ENCODE measurements around the gene SPRED2. TPM values are rescaled to one million over a fixed set of nuclear protein-coding genes. Genes with fewer than 3 reads are reported as not detected.

The SPRED2 gene
- total and polyA plus RNA-seq, 8 donors: 31.5 to 47.1 (median 40.4) TPM

GRCh38 chr2:65403529-65403915 lies 28.9 kb downstream of the SPRED2 start:
- Histone ChIP-seq H3K9me3 (no peaks in the 10 kb centered on the region), H3K27me3 (no peaks in the 10 kb centered on the region), H3K4me3 (no peak overlapping the region), H3K4me1 (peaks cover 14 to 29% of the 10 kb centered on the region in 2 donors), H3K36me3 (no peaks in the 10 kb centered on the region), H3K27ac (no peak overlapping the region)
- no peak for DNase-seq
- intact Hi-C loops (cut with DNase I): no loop called here
- TF ChIP-seq CTCF (IDR thresholded peaks at IDR 0.05): no peak
- ATAC-seq: no peak

GRCh38 chr2:65402780-65403528 lies 29.4 kb downstream of the SPRED2 start:
- DNase-seq (no peak), ATAC-seq (no peak)
- Histone ChIP-seq H3K4me3 (no peak overlapping the region), H3K36me3 (no peaks in the 10 kb centered on the region), H3K4me1 (peaks cover 14 to 29% of the 10 kb centered on the region in 2 donors), H3K27me3 (no peaks in the 10 kb centered on the region), H3K9me3 (no peaks in the 10 kb centered on the region), H3K27ac (no peak overlapping the region)
- intact Hi-C loops (cut with DNase I): no loop called here
- no peak for TF ChIP-seq CTCF (IDR thresholded peaks at IDR 0.05)

- intact Hi-C loops (cut with DNase I): no loop called here
- H3K9me3 ChIP-seq: no peaks in the 10 kb centered on the region
- H3K36me3 ChIP-seq: no peaks in the 10 kb centered on the region
- no peak overlapping the region for H3K4me3 ChIP-seq
- no peaks in the 10 kb centered on the region for H3K27me3 ChIP-seq
- DNase-seq (no peak), ATAC-seq (no peak)
- TF ChIP-seq CTCF (IDR thresholded peaks at IDR 0.05): no peak
- no peak overlapping the region for H3K27ac ChIP-seq
- peaks cover 14 to 33% of the 10 kb centered on the region in 2 donors for H3K4me1 ChIP-seq
Measured at GRCh38 chr2:65402323-65402722, 30.1 kb downstream of the SPRED2 start.

- H3K27me3 ChIP-seq: no peaks in the 10 kb centered on the region
- intact Hi-C loops (cut with DNase I): no loop called here
- TF ChIP-seq CTCF (IDR thresholded peaks at IDR 0.05): no peak
- H3K27ac ChIP-seq: peak overlapping the region; percentile 3 to 60
- H3K36me3 ChIP-seq: no peaks in the 10 kb centered on the region
- no peaks in the 10 kb centered on the region for H3K9me3 ChIP-seq
- ATAC-seq (peak; percentile 21), DNase-seq (no peak)
- H3K4me3 ChIP-seq: no peak overlapping the region
- H3K4me1 ChIP-seq: peaks cover 13 to 33% of the 10 kb centered on the region in 2 donors
Measured at GRCh38 chr2:65397122-65397521, 35.3 kb downstream of the SPRED2 start.

GRCh38 chr2:65396348-65397026 lies 35.9 kb downstream of the SPRED2 start:
- DNase-seq (peak in 1 of 4 donors; percentile 55), ATAC-seq (peak; percentile 93)
- Histone ChIP-seq H3K9me3 (no peaks in the 10 kb centered on the region), H3K4me3 (no peak overlapping the region), H3K27ac (peak overlapping the region; percentile 30 to 60), H3K36me3 (no peaks in the 10 kb centered on the region), H3K4me1 (peaks cover 13 to 36% of the 10 kb centered on the region in 2 donors), H3K27me3 (no peaks in the 10 kb centered on the region)
- no peak for TF ChIP-seq CTCF (IDR thresholded peaks at IDR 0.05)
- intact Hi-C loops (cut with DNase I): no loop called here

Data from left lung (tissue), 10 donors.